Mucosa of stomach (tissue), 1 donor: ENCODE measurements around the gene CD28.
"Not testable (repeated sequence)": the region's sequence is repeated elsewhere in the genome, so short reads cannot be mapped to it uniquely, and the experiment has no call there.

Source experiments
- H3K27me3 ChIP-seq: one replicate; pipeline ENCODE4 v1.7.0; 2013; ENCODE audit warnings: mild to moderate bottlenecking, low read length; ENCODE audit not compliant: control insufficient read depth, insufficient read depth
- H3K36me3 ChIP-seq: one replicate; pipeline ENCODE4 v1.7.0; 2013; ENCODE audit warnings: low read length; ENCODE audit not compliant: control insufficient read depth, insufficient read depth
- H3K4me1 ChIP-seq: one replicate; pipeline ENCODE4 v1.7.0; 2013; ENCODE audit warnings: mild to moderate bottlenecking, low read length; ENCODE audit not compliant: control insufficient read depth, insufficient read depth
- H3K4me3 ChIP-seq: one replicate; pipeline ENCODE4 v1.7.0; 2013; ENCODE audit warnings: low read length
- H3K9ac ChIP-seq: one replicate; pipeline ENCODE4 v1.7.0; 2013; ENCODE audit warnings: mild to moderate bottlenecking, low read length, moderate library complexity
- H3K9me3 ChIP-seq: one replicate; pipeline ENCODE4 v1.7.0; 2013; ENCODE audit warnings: mild to moderate bottlenecking, low read length, moderate library complexity; ENCODE audit not compliant: control insufficient read depth
- donor health status: Pancreatic carcinoma.

The CD28 gene

DNA sequence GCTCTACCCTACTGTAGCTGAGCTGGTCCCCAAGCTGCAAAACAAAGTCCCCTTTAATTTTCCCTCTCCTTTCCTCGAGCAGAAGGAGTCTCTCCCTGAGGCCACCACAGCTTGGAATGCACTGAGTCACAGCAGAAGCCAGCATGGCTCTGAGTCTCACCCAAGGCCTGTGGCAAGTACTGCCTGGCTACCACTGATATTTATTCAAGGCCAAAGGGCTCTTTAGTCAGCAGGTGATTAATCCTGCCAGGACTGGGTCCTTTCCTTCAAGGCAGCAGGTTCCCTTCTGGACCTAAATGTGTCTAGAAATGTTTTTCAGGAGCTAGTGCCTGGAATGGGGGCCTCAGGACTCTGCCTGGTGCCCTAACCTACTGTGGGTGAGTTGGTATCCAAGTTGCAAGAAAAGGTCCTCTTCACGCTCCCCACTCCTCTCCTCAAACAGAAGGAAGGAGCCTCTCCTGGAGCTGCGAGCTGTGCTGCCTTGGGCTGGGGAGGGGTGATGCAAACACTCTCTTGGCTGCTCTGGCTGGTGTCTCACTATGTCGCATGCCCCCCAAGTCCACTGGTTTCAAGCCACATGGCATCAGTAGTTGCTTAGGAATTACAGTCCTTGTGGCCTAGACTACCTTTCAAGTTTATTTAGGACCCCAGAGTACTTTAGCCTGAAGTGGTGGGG, 53.4 kb downstream of the CD28 start:
- Histone ChIP-seq H3K4me1 (peaks cover 20% of the 10 kb centered on the region), H3K9me3 (no peaks in the 10 kb centered on the region), H3K9ac (peak overlapping the region; percentile 31), H3K36me3 (no peaks in the 10 kb centered on the region), H3K4me3 (peak overlapping the region; percentile 9), H3K27me3 (no peaks in the 10 kb centered on the region)

DNA sequence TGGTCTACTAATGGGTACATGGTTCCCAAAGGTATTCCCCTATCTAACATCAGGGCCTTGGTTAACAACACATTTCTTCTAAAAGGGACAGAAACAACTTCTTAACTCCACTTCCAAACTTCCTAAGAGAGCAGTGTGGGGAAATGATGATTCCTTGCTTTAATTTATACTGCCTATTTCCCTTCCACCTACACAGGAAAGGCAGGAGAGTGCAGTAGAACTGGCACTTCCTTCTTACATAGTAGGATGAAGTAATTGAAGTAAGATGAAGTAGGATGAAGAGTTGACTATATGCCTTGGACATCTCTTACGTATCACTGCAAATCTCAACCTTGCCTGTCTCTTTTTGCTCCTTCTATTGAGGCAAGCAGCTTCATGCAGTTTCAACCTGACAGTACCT, 54.7 kb downstream of the CD28 start:
- Histone ChIP-seq H3K4me1 (peaks cover 26% of the 10 kb centered on the region), H3K9ac (no peak overlapping the region), H3K9me3 (no peaks in the 10 kb centered on the region), H3K36me3 (no peaks in the 10 kb centered on the region), H3K27me3 (no peaks in the 10 kb centered on the region), H3K4me3 (no peak overlapping the region)

GRCh38 chr2:203763241-203763937, 57.0 kb downstream of the CD28 start:
- Histone ChIP-seq H3K9me3 (no peaks in the 10 kb centered on the region), H3K27me3 (no peaks in the 10 kb centered on the region), H3K36me3 (no peaks in the 10 kb centered on the region), H3K4me1 (peaks cover 26% of the 10 kb centered on the region), H3K9ac (no peak overlapping the region), H3K4me3 (no peak overlapping the region)

DNA sequence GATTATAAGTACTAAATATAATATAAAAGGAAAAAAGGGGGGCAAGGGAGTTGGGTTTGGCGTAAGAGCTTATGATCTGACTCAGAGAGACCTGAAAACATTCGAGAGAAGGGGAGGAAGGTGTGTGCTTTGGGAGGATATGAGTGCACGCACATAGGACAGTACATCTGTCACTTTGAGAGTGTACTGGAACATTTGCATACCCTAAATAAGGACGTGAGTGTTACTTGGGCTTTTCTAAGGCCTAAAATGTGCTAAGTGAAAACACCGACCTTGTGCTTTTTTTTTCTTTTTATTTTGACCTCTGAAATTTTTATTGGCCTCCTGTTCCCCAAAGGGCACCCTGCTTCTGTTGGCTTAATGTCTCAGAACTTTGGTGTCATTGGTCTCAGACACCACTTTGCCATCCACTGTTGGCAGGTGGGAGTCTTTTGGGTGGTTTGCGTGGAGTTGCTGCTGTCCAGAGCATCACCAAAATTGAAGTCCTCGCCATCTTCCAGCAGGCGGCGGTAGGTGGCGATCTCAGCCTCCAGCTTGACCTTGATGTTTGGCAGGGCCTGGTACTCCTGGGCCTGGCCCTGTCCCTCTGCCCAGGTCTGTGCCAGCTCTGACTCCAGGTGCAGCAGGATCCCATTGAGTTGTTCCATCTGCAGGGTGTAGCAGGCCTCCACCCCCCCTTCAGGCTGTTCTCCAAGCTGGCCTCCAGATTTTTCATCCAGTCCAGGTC, 57.7 kb downstream of the CD28 start:
- Histone ChIP-seq H3K36me3 (no peaks in the 10 kb centered on the region), H3K4me3 (no peak overlapping the region), H3K9me3 (no peaks in the 10 kb centered on the region), H3K9ac (no peak overlapping the region), H3K4me1 (peaks cover 20% of the 10 kb centered on the region), H3K27me3 (no peaks in the 10 kb centered on the region)

- H3K36me3 ChIP-seq = no peaks in the 10 kb centered on the region
- no peaks in the 10 kb centered on the region for H3K4me1 ChIP-seq
- H3K4me3 ChIP-seq = no peak overlapping the region
- H3K9me3 ChIP-seq = no peaks in the 10 kb centered on the region
- no peak overlapping the region for H3K9ac ChIP-seq
- H3K27me3 ChIP-seq = no peaks in the 10 kb centered on the region
These were observed 66.2 kb downstream of the CD28 start for GRCh38 chr2:203772456-203773165.

DNA sequence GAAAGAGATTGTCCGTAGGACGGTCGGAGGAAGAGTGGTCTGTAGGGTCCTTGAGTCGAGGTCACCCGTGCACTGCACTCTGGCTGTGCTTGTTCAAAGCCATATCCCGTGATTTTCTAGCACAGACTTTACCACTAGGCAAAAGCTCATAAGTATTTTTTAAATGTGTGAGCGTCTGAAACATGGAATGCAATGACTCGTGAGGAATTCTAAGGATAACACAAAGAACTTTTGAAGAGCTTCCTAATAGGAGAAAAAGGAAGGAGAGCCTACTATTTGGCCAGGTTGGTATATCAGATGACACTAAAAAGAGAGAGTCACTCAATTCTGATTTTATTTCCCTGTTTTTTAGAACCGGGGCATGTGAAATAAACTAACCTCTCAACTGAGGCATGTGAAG, 68.3 kb downstream of the CD28 start:
- H3K36me3 ChIP-seq = no peaks in the 10 kb centered on the region
- no peaks in the 10 kb centered on the region for H3K9me3 ChIP-seq

GRCh38 chr2:203775684-203776083, 69.2 kb downstream of the CD28 start:
- Histone ChIP-seq H3K9me3 (no peaks in the 10 kb centered on the region), H3K9ac (no peak overlapping the region), H3K27me3 (no peaks in the 10 kb centered on the region), H3K4me1 (no peaks in the 10 kb centered on the region), H3K4me3 (no peak overlapping the region), H3K36me3 (no peaks in the 10 kb centered on the region)

More for the DNA sequence above, 68.3 kb downstream of the CD28 start:
- Histone ChIP-seq H3K27me3 (no peaks in the 10 kb centered on the region), H3K4me3 (no peak overlapping the region), H3K9ac (no peak overlapping the region), H3K4me1 (no peaks in the 10 kb centered on the region)

DNA sequence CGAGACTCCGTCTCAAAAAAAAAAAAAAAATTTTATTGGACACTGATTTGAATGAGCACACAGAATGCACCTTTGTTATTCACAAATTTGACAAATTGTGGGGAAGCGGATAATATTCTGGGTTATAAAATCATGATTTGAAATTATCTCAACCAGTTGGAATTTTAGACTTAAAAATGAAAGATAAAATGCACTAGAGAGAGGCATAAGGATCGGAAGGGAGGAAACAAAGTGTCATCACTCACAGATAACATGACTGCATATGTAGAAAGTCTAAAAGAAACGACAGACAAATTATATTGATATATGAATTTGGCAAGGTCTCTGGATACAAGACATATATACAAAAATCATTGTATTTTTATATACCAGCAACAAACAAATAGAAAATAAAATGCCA, 70.6 kb downstream of the CD28 start:
- Histone ChIP-seq H3K36me3 (no peaks in the 10 kb centered on the region), H3K4me1 (peaks cover under 1% of the 10 kb centered on the region), H3K27me3 (no peaks in the 10 kb centered on the region), H3K9ac (no peak overlapping the region), H3K4me3 (no peak overlapping the region), H3K9me3 (no peaks in the 10 kb centered on the region)

- H3K36me3 ChIP-seq, H3K9me3 ChIP-seq, H3K27me3 ChIP-seq, H3K9ac ChIP-seq, H3K4me3 ChIP-seq: not testable (repeated sequence)
- peaks cover 21% of the 10 kb centered on the region for H3K4me1 ChIP-seq
These were observed 73.1 kb downstream of the CD28 start for GRCh38 chr2:203779477-203780073.

GRCh38 chr2:203780231-203780630, 73.8 kb downstream of the CD28 start:
- peaks cover 21% of the 10 kb centered on the region for H3K4me1 ChIP-seq
- H3K27me3 ChIP-seq = no peaks in the 10 kb centered on the region
- H3K4me3 ChIP-seq = no peak overlapping the region
- H3K9me3 ChIP-seq = no peaks in the 10 kb centered on the region
- H3K36me3 ChIP-seq = no peaks in the 10 kb centered on the region
- no peak overlapping the region for H3K9ac ChIP-seq

DNA sequence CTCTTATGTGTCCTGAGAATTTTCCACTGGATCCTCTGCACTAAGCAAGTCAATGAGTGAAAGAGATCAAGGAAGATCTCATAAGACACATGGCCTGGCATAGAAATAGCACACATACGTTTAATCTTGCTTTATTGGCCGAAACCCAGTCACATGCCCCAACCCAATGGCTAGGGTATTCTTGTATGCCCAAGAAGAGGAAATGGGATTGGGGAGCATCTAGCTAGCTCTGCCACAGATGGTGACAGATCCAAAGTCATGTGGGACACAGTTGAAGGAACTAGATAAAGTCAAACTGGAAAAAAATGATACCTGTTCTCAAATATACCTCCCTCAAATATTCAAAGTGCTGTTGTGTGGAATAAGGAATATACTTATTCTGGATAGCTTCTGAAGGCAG, 74.7 kb downstream of the CD28 start:
- H3K27me3 ChIP-seq = no peaks in the 10 kb centered on the region
- no peaks in the 10 kb centered on the region for H3K9me3 ChIP-seq
- H3K4me3 ChIP-seq = no peak overlapping the region
- no peak overlapping the region for H3K9ac ChIP-seq
- peaks cover 21% of the 10 kb centered on the region for H3K4me1 ChIP-seq
- H3K36me3 ChIP-seq = no peaks in the 10 kb centered on the region
